Loucy (cell line): ENCODE results near the gene PTPRO.

Experiments used
- H2AFZ ChIP-seq: fragments of 200-600 bp; sonication (generic); 2 replicates; pipeline ENCODE4 v1.6.0; 2016; ENCODE audit warnings: antibody characterized with exemption, mild to moderate bottlenecking, low read length, moderate library complexity
- H3F3A ChIP-seq: fragments of 200-600 bp; 2 replicates; pipeline ENCODE4 v1.6.0; 2016; ENCODE audit warnings: antibody characterized with exemption, low read depth, mild to moderate bottlenecking
- H3K27me3 ChIP-seq: fragments of 200-600 bp; sonication (generic); 2 replicates; pipeline ENCODE4 v1.6.1; 2014; ENCODE audit warnings: low read length, mild to moderate bottlenecking; ENCODE audit not compliant: insufficient read depth, poor library complexity, severe bottlenecking
- H3K36me3 ChIP-seq: fragments of 200-600 bp; sonication (generic); 2 replicates; pipeline ENCODE4 v1.6.1; 2016; ENCODE audit warnings: low read length; ENCODE audit not compliant: insufficient read depth
- H3K4me1 ChIP-seq: fragments of 200-600 bp; sonication (generic); 2 replicates; pipeline ENCODE4 v1.5.1; 2014; ENCODE audit warnings: low read length, mild to moderate bottlenecking; ENCODE audit not compliant: insufficient read depth, poor library complexity, severe bottlenecking
- H3K4me2 ChIP-seq: fragments of 200-600 bp; sonication (generic); 2 replicates; pipeline ENCODE4 v1.6.0; 2014; ENCODE audit warnings: antibody characterized with exemption, low read length, low read depth, mild to moderate bottlenecking; ENCODE audit not compliant: poor library complexity, severe bottlenecking
- H3K4me3 ChIP-seq: fragments of 200-600 bp; sonication (generic); 2 replicates; pipeline ENCODE4 v1.5.1; 2014; ENCODE audit warnings: low read length, mild to moderate bottlenecking, mixed read lengths; ENCODE audit not compliant: poor library complexity, severe bottlenecking
- H3K79me2 ChIP-seq: fragments of 200-600 bp; sonication (generic); 2 replicates; pipeline ENCODE4 v1.6.1; 2014; ENCODE audit warnings: low read length; ENCODE audit not compliant: insufficient read depth
- H3K9ac ChIP-seq: fragments of 200-600 bp; sonication (generic); 2 replicates; pipeline ENCODE4 v1.6.0; 2014; ENCODE audit warnings: mild to moderate bottlenecking, low read depth, low read length, moderate library complexity; ENCODE audit not compliant: poor library complexity, severe bottlenecking
- H3K9me2 ChIP-seq: fragments of 200-600 bp; sonication (generic); replicated peaks from 2 replicates; pipeline ENCODE4 v1.6.1; 2016; ENCODE audit warnings: low read depth, low read length, mixed read lengths
- H3K9me3 ChIP-seq: fragments of 200-600 bp; sonication (generic); 2 replicates; pipeline ENCODE4 v1.6.1; 2014; ENCODE audit warnings: mild to moderate bottlenecking, antibody characterized with exemption, low read length, low read depth; ENCODE audit not compliant: insufficient read depth
- H4K20me1 ChIP-seq: fragments of 200-600 bp; sonication (generic); 2 replicates; pipeline ENCODE4 v1.6.0; 2014; ENCODE audit warnings: antibody characterized with exemption, low read length, mild to moderate bottlenecking; ENCODE audit not compliant: insufficient read depth, poor library complexity, severe bottlenecking
- EZH2phosphoT487 ChIP-seq: fragments of 200-600 bp; IDR thresholded peaks from 2 replicates; pipeline ENCODE4 v1.6.1; 2018; ENCODE audit warnings: antibody characterized with exemption, mild to moderate bottlenecking, moderate library complexity, borderline replicate concordance
- TF ChIP-seq, protein P1 (sequence below): fragments of 200-600 bp; sonication (generic); conservative IDR thresholded peaks from 2 replicates; pipeline ENCODE4 v1.5.1; 2014; ENCODE audit warnings: mild to moderate bottlenecking, antibody characterized with exemption, low read length

Gene PTPRO

DNA sequence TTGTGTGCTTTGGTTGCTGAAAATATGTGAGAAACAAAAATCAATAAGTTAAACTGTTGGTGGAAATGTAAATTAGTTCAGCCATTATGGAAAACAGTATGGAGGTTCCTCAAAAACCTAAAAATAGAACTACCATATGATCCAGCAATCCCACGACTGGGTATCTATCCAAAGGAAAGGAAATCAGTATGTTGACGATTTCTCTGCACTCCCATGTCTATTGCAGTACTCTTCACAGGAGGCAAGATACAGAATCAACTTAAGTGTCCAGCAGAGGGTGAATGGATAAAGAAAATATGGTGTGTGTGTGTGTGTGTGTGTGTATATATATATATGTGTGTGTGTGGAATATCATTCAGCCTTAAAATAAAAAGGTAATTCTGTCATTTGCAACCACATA is 159.5 kb downstream of the PTPRO start:
- H3K9ac ChIP-seq, result no peak overlapping the region
- no peaks in the 10 kb centered on the region for H4K20me1 ChIP-seq
- H3K4me1 ChIP-seq, result no peaks in the 10 kb centered on the region
- no peak overlapping the region for H3K4me2 ChIP-seq
- no peak for TF ChIP-seq EZH2phosphoT487
- TF ChIP-seq, protein P1, sequence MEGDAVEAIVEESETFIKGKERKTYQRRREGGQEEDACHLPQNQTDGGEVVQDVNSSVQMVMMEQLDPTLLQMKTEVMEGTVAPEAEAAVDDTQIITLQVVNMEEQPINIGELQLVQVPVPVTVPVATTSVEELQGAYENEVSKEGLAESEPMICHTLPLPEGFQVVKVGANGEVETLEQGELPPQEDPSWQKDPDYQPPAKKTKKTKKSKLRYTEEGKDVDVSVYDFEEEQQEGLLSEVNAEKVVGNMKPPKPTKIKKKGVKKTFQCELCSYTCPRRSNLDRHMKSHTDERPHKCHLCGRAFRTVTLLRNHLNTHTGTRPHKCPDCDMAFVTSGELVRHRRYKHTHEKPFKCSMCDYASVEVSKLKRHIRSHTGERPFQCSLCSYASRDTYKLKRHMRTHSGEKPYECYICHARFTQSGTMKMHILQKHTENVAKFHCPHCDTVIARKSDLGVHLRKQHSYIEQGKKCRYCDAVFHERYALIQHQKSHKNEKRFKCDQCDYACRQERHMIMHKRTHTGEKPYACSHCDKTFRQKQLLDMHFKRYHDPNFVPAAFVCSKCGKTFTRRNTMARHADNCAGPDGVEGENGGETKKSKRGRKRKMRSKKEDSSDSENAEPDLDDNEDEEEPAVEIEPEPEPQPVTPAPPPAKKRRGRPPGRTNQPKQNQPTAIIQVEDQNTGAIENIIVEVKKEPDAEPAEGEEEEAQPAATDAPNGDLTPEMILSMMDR, result no peak
- H3K36me3 ChIP-seq, result no peaks in the 10 kb centered on the region
- no peak overlapping the region for H2AFZ ChIP-seq
- no peaks in the 10 kb centered on the region for H3K9me2 ChIP-seq
- H3K79me2 ChIP-seq, result no peaks in the 10 kb centered on the region
- no peaks in the 10 kb centered on the region for H3K27me3 ChIP-seq
- no peaks in the 10 kb centered on the region for H3K9me3 ChIP-seq
- H3F3A ChIP-seq, result no peaks in the 10 kb centered on the region
- no peak overlapping the region for H3K4me3 ChIP-seq

DNA sequence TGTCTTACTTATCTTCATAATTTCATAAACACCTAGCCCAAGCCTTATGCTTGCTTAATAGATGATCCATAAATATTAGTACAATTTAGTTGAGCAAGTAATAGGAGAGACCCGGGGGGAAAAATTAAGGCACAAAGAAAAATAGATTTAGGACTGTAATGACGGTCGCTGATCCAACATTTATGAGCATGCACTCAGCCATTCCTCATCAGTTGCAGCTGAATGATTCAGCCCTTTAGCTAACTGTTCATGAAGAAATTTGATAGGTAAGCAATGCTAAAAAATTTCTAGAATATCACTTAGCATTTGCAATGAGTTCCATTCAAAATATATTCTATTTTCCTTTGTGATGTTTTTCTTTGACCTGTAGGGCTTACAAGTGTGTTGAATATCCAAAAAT is 163.2 kb downstream of the PTPRO start:
- Histone ChIP-seq H3K27me3 (no peaks in the 10 kb centered on the region), H3K4me2 (no peak overlapping the region), H3K79me2 (no peaks in the 10 kb centered on the region), H4K20me1 (no peaks in the 10 kb centered on the region), H3K36me3 (no peaks in the 10 kb centered on the region), H3K4me1 (no peaks in the 10 kb centered on the region), H3K4me3 (no peak overlapping the region), H2AFZ (no peak overlapping the region), H3F3A (no peaks in the 10 kb centered on the region), H3K9me2 (no peaks in the 10 kb centered on the region), H3K9me3 (no peaks in the 10 kb centered on the region), H3K9ac (no peak overlapping the region)
- no peak for TF ChIP-seq EZH2phosphoT487
- TF ChIP-seq, protein P1, result no peak

DNA sequence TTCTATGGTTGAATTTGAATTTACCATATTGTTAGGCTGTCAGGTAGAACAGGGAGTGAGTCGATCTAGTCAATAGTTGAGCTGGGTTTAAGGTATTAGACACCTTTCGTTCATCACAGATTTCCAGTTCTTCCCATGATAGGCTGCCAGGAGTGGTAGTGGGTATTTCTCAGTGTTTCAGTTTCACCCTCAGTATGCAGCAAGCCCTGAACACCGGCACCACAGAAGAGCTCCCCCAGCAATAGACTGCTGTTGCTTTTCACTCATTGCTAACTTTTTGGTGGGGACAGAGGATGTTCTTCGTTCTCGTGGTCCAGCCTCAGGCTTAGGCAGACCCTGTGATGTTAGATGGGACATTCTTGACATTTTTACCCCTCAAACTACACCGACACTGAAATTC is 164.6 kb downstream of the PTPRO start:
- no peaks in the 10 kb centered on the region for H3K79me2 ChIP-seq
- H3F3A ChIP-seq, result no peaks in the 10 kb centered on the region
- H3K4me3 ChIP-seq, result no peak overlapping the region
- H3K4me1 ChIP-seq, result no peaks in the 10 kb centered on the region
- no peak overlapping the region for H2AFZ ChIP-seq
- no peaks in the 10 kb centered on the region for H3K36me3 ChIP-seq
- H3K9ac ChIP-seq, result no peak overlapping the region
- no peak overlapping the region for H3K4me2 ChIP-seq
- H4K20me1 ChIP-seq, result no peaks in the 10 kb centered on the region
- TF ChIP-seq, protein P1, result no peak
- TF ChIP-seq EZH2phosphoT487, result no peak
- no peaks in the 10 kb centered on the region for H3K9me2 ChIP-seq
- no peaks in the 10 kb centered on the region for H3K9me3 ChIP-seq
- no peaks in the 10 kb centered on the region for H3K27me3 ChIP-seq
